GM23338 (cell line): ENCODE data around the gene CHAD. TPM values are rescaled to one million over a fixed set of nuclear protein-coding genes. Genes with fewer than 3 reads are reported as not detected.

ENCODE experiments used
- ATAC-seq: fragments of 200-7000 bp; cut with Tn5 transposase; 3 replicates; pipeline ENCODE4 v1.9.1; 2020
- DNase-seq: peaks from one replicate; pipeline ENCODE4 v3.0.0-alpha.2; 2015; ENCODE audit warnings: low spot score
- H2AFZ ChIP-seq: fragments of 200-600 bp; sonication (generic); 2 replicates; pipeline ENCODE4 v1.8.0; 2016; ENCODE audit warnings: antibody characterized with exemption, mild to moderate bottlenecking, moderate library complexity
- H3F3A ChIP-seq: fragments of 200-600 bp; sonication (generic); replicated peaks from 2 replicates; pipeline ENCODE4 v1.8.0; 2017; ENCODE audit warnings: antibody characterized with exemption, mixed run types, low read depth
- H3K27ac ChIP-seq: fragments of 200-600 bp; sonication (generic); 2 replicates; pipeline ENCODE4 v1.6.1; 2016; ENCODE audit warnings: low read depth
- H3K27me3 ChIP-seq: fragments of 200-600 bp; sonication (generic); 2 replicates; pipeline ENCODE4 v1.8.0; 2016; ENCODE audit warnings: mild to moderate bottlenecking, mixed run types, moderate library complexity; ENCODE audit not compliant: insufficient read depth
- H3K36me3 ChIP-seq: fragments of 200-600 bp; sonication (generic); 2 replicates; pipeline ENCODE4 v1.8.0; 2016; ENCODE audit warnings: mild to moderate bottlenecking; ENCODE audit not compliant: insufficient read depth
- H3K4me1 ChIP-seq: fragments of 200-600 bp; sonication (generic); 2 replicates; pipeline ENCODE4 v1.8.0; 2016; ENCODE audit warnings: mild to moderate bottlenecking, moderate library complexity; ENCODE audit not compliant: insufficient read depth
- H3K4me2 ChIP-seq: fragments of 200-600 bp; sonication (generic); 2 replicates; pipeline ENCODE4 v1.7.1; 2017; ENCODE audit warnings: mixed run types
- H3K4me3 ChIP-seq: fragments of 200-600 bp; sonication (generic); 2 replicates; pipeline ENCODE4 v1.6.1; 2016; ENCODE audit warnings: mixed run types
- H3K79me2 ChIP-seq: fragments of 200-600 bp; sonication (generic); replicated peaks from 2 replicates; pipeline ENCODE4 v1.8.0; 2017; ENCODE audit warnings: mild to moderate bottlenecking; ENCODE audit not compliant: insufficient read depth
- H3K9me2 ChIP-seq: fragments of 200-600 bp; sonication (generic); 2 replicates; pipeline ENCODE4 v1.8.0; 2017; ENCODE audit not compliant: insufficient read depth
- H4K20me1 ChIP-seq: fragments of 200-600 bp; sonication (generic); replicated peaks from 2 replicates; pipeline ENCODE4 v1.8.0; 2017; ENCODE audit warnings: mild to moderate bottlenecking; ENCODE audit not compliant: insufficient read depth
- H3K27ac Mint-ChIP-seq: 2 replicates; pipeline ENCODE4 v1.8.0; 2020; ENCODE audit warnings: inconsistent platforms, mild to moderate bottlenecking, moderate library complexity, mixed read lengths
- H3K27me3 Mint-ChIP-seq: 3 replicates; pipeline ENCODE4 v1.8.0; 2022; ENCODE audit warnings: low read depth, mild to moderate bottlenecking, moderate library complexity, mixed read lengths, inconsistent platforms; ENCODE audit not compliant: insufficient read depth, poor library complexity
- H3K36me3 Mint-ChIP-seq: 3 replicates; pipeline ENCODE4 v1.8.0; 2021; ENCODE audit warnings: low read depth, mild to moderate bottlenecking, inconsistent platforms, moderate library complexity, mixed read lengths
- H3K4me1 Mint-ChIP-seq: 3 replicates; pipeline ENCODE4 v1.8.0; 2020; ENCODE audit warnings: mild to moderate bottlenecking, inconsistent platforms, mixed read lengths
- H3K4me3 Mint-ChIP-seq: 3 replicates; pipeline ENCODE4 v1.8.0; 2021; ENCODE audit warnings: moderate library complexity, mild to moderate bottlenecking, inconsistent platforms, mixed read lengths
- H3K9me3 Mint-ChIP-seq: 3 replicates; pipeline ENCODE4 v1.8.0; 2020; ENCODE audit warnings: moderate library complexity, mild to moderate bottlenecking, inconsistent platforms, mixed read lengths
- CREB1 ChIP-seq: fragments of 250-450 bp; sonication (Bioruptor Pico); IDR thresholded peaks from 2 replicates; pipeline ENCODE4 v1.5.0; 2020; ENCODE audit warnings: low read depth, mild to moderate bottlenecking, moderate library complexity
- EZH2 ChIP-seq: fragments of 200-600 bp; sonication (generic); IDR thresholded peaks from one replicate; pipeline ENCODE4 v1.8.0; 2017; ENCODE audit warnings: antibody characterized with exemption, mild to moderate bottlenecking, low read depth; ENCODE audit not compliant: unreplicated experiment
- EZH2phosphoT487 ChIP-seq: fragments of 200-600 bp; sonication (generic); IDR thresholded peaks from one replicate; pipeline ENCODE4 v1.8.1; 2018; ENCODE audit warnings: antibody characterized with exemption; ENCODE audit not compliant: unreplicated experiment
- POLR2AphosphoS5 ChIP-seq: IDR thresholded peaks from 2 replicates; pipeline ENCODE4 v1.6.1; 2016; ENCODE audit warnings: antibody characterized with exemption, low read depth
- STAT1 ChIP-seq: IDR thresholded peaks from one replicate; pipeline ENCODE4 v1.6.1; 2016; ENCODE audit warnings: antibody characterized with exemption; ENCODE audit not compliant: unreplicated experiment
- ZNF114 ChIP-seq: fragments of 250-450 bp; sonication (Bioruptor Pico); IDR thresholded peaks from 2 replicates; pipeline ENCODE4 v1.5.0; 2020; ENCODE audit warnings: mild to moderate bottlenecking, moderate library complexity
- polyA plus RNA-seq: library from polyadenylated mRNA; unstranded; fragments of >200 nt; fragmentation: Nextera tagmentation; extraction: Ambion mirVana; gene quantifications from 2 replicates; pipeline ENCODE4 v1.2.1, GENCODE V29; 2016
- total RNA-seq: library from RNA; depleted of rRNA; stranded (reverse); fragments of >200 nt; shearing (Covaris generic); gene quantifications from 2 replicates; pipeline ENCODE4 v1.2.3, GENCODE V29; 2014
- TF ChIP-seq, protein P1 (sequence below): IDR thresholded peaks from 2 replicates; pipeline ENCODE4 v1.6.1; 2016; ENCODE audit warnings: antibody characterized with exemption
- TF ChIP-seq, protein P2 (sequence below): IDR thresholded peaks from one replicate; pipeline ENCODE4 v1.6.1; 2018; ENCODE audit warnings: antibody characterized with exemption; ENCODE audit not compliant: unreplicated experiment
- TF ChIP-seq, protein P3 (sequence below), 2 experiments: fragments of 200-600 bp in 1 of 2; sonication (generic) in 1 of 2; conservative IDR thresholded peaks; 2 replicates each; pipeline versions ENCODE4 v1.5.1 to v1.6.1; 2016 to 2017; ENCODE audit warnings: antibody characterized with exemption in 2 of 2, low read depth in 2 of 2, mild to moderate bottlenecking in 2 of 2, moderate library complexity in 1 of 2

CHAD gene
- total and polyA plus RNA-seq, 2 experiments from 2014 or later, result 0.18 TPM; not detected in 1

DNA sequence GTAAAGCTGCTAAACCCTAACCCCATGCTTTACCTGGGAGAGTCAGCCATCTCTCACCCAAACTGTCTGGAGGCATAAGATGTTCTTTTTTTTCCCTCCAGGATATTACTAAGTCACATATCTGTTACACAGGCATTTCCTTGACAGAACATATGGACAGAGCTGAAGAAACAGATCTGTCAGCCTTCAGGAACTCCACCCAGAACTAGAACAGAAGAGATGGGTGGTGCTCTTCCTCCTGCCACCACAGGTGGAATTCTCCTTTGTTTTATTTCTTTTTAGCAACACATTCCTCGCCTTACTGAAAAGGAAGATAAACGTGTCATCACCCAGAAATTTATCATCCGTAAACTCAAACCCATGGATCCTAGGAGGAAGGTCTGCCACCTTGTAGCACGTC, 48.3 kb upstream of the CHAD start:
- ATAC-seq, result no peak
- DNase-seq, result no peak
- Histone ChIP-seq H3K9me2 (0 out of 2 replicates have a peak, but pooled peaks cover 2% of the 10 kb centered on the region), H3K4me3 (no peak overlapping the region), H2AFZ (no peak overlapping the region), H3K36me3 (no peaks in the 10 kb centered on the region), H4K20me1 (no peaks in the 10 kb centered on the region), H3K27ac (no peak overlapping the region), H3K27me3 (no peaks in the 10 kb centered on the region), H3K4me2 (no peak overlapping the region), H3F3A (no peaks in the 10 kb centered on the region), H3K4me1 (no peaks in the 10 kb centered on the region), H3K79me2 (no peaks in the 10 kb centered on the region)
- TF ChIP-seq, protein P1, sequence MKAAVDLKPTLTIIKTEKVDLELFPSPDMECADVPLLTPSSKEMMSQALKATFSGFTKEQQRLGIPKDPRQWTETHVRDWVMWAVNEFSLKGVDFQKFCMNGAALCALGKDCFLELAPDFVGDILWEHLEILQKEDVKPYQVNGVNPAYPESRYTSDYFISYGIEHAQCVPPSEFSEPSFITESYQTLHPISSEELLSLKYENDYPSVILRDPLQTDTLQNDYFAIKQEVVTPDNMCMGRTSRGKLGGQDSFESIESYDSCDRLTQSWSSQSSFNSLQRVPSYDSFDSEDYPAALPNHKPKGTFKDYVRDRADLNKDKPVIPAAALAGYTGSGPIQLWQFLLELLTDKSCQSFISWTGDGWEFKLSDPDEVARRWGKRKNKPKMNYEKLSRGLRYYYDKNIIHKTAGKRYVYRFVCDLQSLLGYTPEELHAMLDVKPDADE, result no peak
- TF ChIP-seq POLR2AphosphoS5 (no peak), ZNF114 (CRISPR knock-in tag) (no peak), EZH2 (no peak)
- Mint-ChIP-seq H3K4me3 (no peak overlapping the region), H3K4me1 (peaks cover 22% of the 10 kb centered on the region), H3K27me3 (peaks cover 7% of the 10 kb centered on the region), H3K36me3 (no peaks in the 10 kb centered on the region), H3K27ac (no peak overlapping the region), H3K9me3 (no peaks in the 10 kb centered on the region; the same call in 2 of the 3 replicates)

DNA sequence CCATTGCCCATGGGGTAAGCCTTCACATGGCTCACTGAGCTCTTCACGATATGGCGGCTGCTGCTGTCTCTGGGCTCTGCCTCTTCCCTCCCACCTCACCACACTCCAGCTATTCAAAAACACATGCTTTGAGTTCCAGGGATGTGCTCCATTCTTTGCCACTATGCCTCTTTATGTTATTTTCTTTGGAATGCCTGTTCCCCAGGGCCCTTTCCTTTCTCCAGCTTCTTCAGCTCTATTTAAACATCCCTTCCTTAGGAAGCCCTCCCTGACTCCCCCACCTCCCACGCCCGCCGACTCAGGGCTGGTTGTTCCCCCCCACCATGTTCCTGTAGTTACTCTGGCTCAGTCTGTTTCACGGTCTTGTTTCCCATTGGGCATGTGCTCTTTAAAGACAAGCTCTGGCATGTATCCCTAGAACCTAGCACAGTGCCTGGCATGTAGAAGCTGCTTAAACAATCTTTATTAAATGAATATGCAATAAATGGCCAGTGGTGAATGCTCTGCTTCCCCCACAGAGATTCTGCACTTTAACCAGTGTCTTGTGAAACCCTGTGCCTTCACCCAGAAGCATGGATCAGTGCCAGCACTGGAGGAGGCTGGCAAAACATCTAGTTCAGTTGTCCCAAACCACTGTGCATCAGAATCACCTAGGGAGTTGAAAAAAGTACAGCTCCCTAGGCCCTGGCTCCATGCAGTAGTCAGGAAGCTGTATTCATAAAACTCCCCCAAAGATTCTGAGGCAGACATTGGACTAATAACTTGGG, 46.4 kb upstream of the CHAD start:
- no peaks in the 10 kb centered on the region for H3K27me3 ChIP-seq
- H4K20me1 ChIP-seq, result no peaks in the 10 kb centered on the region
- Mint-ChIP-seq H3K36me3 (no peaks in the 10 kb centered on the region), H3K27ac (no peak overlapping the region; the same call in 1 of the 2 replicates), H3K27me3 (peaks cover 12% of the 10 kb centered on the region), H3K4me1 (peaks cover 31% of the 10 kb centered on the region), H3K4me3 (no peak overlapping the region; the same call in 2 of the 3 replicates), H3K9me3 (no peaks in the 10 kb centered on the region; the same call in 2 of the 3 replicates)
- H3K4me1 ChIP-seq, result 0 out of 2 replicates have a peak, but pooled peaks cover 3% of the 10 kb centered on the region
- no peak overlapping the region for H3K27ac ChIP-seq
- H3K4me2 ChIP-seq, result no peak overlapping the region
- 0 out of 2 replicates have a peak overlapping the region, but pooled peaks have one; percentile 4 for H2AFZ ChIP-seq
- ATAC-seq, result peak; percentile 42
- no peak overlapping the region for H3K4me3 ChIP-seq
- H3K79me2 ChIP-seq, result no peaks in the 10 kb centered on the region
- no peaks in the 10 kb centered on the region for H3K36me3 ChIP-seq
- H3F3A ChIP-seq, result no peaks in the 10 kb centered on the region
- DNase-seq, result peak; percentile 47
- H3K9me2 ChIP-seq, result 0 out of 2 replicates have a peak, but pooled peaks cover 2% of the 10 kb centered on the region
- TF ChIP-seq, protein P2, sequence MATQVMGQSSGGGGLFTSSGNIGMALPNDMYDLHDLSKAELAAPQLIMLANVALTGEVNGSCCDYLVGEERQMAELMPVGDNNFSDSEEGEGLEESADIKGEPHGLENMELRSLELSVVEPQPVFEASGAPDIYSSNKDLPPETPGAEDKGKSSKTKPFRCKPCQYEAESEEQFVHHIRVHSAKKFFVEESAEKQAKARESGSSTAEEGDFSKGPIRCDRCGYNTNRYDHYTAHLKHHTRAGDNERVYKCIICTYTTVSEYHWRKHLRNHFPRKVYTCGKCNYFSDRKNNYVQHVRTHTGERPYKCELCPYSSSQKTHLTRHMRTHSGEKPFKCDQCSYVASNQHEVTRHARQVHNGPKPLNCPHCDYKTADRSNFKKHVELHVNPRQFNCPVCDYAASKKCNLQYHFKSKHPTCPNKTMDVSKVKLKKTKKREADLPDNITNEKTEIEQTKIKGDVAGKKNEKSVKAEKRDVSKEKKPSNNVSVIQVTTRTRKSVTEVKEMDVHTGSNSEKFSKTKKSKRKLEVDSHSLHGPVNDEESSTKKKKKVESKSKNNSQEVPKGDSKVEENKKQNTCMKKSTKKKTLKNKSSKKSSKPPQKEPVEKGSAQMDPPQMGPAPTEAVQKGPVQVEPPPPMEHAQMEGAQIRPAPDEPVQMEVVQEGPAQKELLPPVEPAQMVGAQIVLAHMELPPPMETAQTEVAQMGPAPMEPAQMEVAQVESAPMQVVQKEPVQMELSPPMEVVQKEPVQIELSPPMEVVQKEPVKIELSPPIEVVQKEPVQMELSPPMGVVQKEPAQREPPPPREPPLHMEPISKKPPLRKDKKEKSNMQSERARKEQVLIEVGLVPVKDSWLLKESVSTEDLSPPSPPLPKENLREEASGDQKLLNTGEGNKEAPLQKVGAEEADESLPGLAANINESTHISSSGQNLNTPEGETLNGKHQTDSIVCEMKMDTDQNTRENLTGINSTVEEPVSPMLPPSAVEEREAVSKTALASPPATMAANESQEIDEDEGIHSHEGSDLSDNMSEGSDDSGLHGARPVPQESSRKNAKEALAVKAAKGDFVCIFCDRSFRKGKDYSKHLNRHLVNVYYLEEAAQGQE, result no peak
- TF ChIP-seq EZH2phosphoT487 (no peak), STAT1 (no peak), CREB1 (CRISPR knock-in tag) (no peak), EZH2 (no peak)
- TF ChIP-seq, protein P1, result no peak
- TF ChIP-seq, protein P3, sequence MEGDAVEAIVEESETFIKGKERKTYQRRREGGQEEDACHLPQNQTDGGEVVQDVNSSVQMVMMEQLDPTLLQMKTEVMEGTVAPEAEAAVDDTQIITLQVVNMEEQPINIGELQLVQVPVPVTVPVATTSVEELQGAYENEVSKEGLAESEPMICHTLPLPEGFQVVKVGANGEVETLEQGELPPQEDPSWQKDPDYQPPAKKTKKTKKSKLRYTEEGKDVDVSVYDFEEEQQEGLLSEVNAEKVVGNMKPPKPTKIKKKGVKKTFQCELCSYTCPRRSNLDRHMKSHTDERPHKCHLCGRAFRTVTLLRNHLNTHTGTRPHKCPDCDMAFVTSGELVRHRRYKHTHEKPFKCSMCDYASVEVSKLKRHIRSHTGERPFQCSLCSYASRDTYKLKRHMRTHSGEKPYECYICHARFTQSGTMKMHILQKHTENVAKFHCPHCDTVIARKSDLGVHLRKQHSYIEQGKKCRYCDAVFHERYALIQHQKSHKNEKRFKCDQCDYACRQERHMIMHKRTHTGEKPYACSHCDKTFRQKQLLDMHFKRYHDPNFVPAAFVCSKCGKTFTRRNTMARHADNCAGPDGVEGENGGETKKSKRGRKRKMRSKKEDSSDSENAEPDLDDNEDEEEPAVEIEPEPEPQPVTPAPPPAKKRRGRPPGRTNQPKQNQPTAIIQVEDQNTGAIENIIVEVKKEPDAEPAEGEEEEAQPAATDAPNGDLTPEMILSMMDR (conservative IDR thresholded peaks at IDR 0.05; ENCODE audit: low read depth in 2 of 2), result no peak
